ENCODE results near the gene PRR36.

The PRR36 gene

GRCh38 chr19:7833225-7834099 is 40.7 kb downstream of the PRR36 start:
- peak in 1 of 2 experiments; percentile 55 for DNase-seq
- TF ChIP-seq GATA1 (IDR thresholded peaks at IDR 0.05; ENCODE audit: low read depth, low read length) (no peak), POLR2A (IDR thresholded peaks at IDR 0.05; ENCODE audit: low read length) (no peak)

GRCh38 chr19:7832781-7833180 is 41.4 kb downstream of the PRR36 start:
- DNase-seq: no peak
- no peak for TF ChIP-seq GATA1 (IDR thresholded peaks at IDR 0.05; ENCODE audit: low read depth, low read length)
- no peak for TF ChIP-seq POLR2A (IDR thresholded peaks at IDR 0.05; ENCODE audit: low read length)

DNA sequence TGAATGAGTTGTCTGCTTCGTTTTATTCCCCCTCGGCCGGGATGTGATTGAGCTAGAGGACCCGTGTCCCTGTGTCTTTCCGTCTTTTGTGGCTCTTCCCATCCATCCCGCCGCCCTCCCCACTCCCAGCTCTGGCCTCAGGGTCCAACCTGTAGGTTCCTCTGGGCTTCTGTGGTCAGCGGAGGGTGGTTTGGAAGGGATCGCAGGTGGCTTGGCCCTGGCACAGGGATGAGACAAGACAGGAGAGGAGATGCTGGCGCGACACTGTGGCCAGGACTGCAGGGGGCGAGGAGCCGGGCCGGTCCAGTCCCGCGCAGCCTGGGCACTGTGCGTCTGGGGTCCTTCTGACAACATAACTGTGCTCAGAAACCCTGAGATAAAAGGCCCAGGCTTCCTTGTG is 42.2 kb downstream of the PRR36 start:
- no peak for DNase-seq
- TF ChIP-seq POLR2A (IDR thresholded peaks at IDR 0.05; ENCODE audit: low read length) (no peak), GATA1 (IDR thresholded peaks at IDR 0.05; ENCODE audit: low read depth, low read length) (no peak)

DNA sequence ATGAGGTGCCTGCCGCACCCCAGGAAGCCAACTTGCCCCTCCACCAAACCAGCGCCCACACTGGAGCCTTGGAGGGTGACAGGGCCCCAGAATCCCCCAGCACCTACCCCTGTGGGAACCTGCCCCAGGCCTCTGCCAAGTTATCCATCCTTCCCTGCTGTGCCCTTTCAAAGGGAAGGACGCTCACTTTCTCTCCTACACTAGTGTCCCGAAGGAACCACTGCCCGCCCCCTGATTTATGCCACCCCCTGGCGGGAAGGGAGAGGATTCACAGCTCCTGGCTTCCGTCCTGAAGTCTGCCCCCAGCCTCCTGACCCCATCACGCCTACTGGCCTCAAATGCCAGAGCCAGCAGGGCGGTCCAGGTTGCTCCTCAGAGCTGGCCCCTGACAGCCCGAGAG is 42.7 kb downstream of the PRR36 start:
- TF ChIP-seq POLR2A (IDR thresholded peaks at IDR 0.05; ENCODE audit: low read length) (no peak), GATA1 (IDR thresholded peaks at IDR 0.05; ENCODE audit: low read depth, low read length) (no peak)
- DNase-seq: no peak

- no peak for TF ChIP-seq GATA1 (IDR thresholded peaks at IDR 0.05; ENCODE audit: low read depth, low read length)
- no peak for TF ChIP-seq POLR2A (IDR thresholded peaks at IDR 0.05; ENCODE audit: low read length)
- no peak for DNase-seq
Observed at GRCh38 chr19:7830823-7831222, 43.4 kb downstream of the PRR36 start.

GRCh38 chr19:7830272-7830771 is 43.9 kb downstream of the PRR36 start:
- TF ChIP-seq GATA1 (IDR thresholded peaks at IDR 0.05; ENCODE audit: low read depth, low read length): no peak
- TF ChIP-seq POLR2A (IDR thresholded peaks at IDR 0.05; ENCODE audit: low read length): no peak
- no peak for DNase-seq

DNA sequence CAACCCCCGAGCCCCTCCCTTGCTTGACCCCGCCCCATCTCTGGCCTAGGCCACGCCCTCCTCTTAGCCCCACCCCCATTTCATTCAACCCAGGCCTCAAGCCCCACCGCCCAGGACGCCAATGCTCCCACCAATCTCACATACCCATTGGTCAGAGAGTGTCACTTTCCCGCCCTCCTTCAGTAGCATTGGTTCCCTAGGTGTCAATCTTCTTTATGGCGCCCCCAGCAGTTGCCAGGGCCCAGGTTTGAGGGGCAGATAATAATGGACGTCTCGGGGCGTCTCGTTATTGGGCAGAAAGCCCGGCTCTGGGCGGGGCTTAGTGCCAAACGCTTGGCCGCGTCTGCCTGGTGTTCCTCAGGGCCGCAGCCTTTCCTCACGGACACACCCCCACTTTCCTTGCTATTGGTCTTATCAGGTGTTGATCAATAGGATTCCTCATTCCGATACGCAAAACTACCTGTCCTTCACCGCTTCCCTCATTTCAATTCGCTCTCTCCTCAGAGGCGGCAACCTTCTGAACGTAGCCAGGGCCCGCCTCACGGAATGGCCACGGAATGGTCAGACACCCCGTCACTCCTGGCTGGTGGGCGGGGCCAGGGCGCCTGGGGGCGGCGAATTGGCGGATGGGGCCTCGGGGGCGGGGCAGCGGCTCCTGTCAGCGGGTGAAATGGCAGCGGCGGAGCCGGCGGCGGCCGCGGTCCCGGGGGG is 44.5 kb downstream of the PRR36 start, which contains the start of gene EVI5L:
EVI5L (plus strand) TSS at position 658 of the 711 bp plus-strand sequence. CDS start 16,325 bp downstream, outside the sequence.
- DNase-seq: peak; percentile 100
- no peak for TF ChIP-seq GATA1 (IDR thresholded peaks at IDR 0.05; ENCODE audit: low read depth, low read length)
- no peak for TF ChIP-seq POLR2A (IDR thresholded peaks at IDR 0.05; ENCODE audit: low read length)

GRCh38 chr19:7829166-7829520 is 45.0 kb downstream of the PRR36 start:
- TF ChIP-seq POLR2A (IDR thresholded peaks at IDR 0.05; ENCODE audit: low read length): no peak
- TF ChIP-seq GATA1 (IDR thresholded peaks at IDR 0.05; ENCODE audit: low read depth, low read length): no peak
- no peak for DNase-seq

DNA sequence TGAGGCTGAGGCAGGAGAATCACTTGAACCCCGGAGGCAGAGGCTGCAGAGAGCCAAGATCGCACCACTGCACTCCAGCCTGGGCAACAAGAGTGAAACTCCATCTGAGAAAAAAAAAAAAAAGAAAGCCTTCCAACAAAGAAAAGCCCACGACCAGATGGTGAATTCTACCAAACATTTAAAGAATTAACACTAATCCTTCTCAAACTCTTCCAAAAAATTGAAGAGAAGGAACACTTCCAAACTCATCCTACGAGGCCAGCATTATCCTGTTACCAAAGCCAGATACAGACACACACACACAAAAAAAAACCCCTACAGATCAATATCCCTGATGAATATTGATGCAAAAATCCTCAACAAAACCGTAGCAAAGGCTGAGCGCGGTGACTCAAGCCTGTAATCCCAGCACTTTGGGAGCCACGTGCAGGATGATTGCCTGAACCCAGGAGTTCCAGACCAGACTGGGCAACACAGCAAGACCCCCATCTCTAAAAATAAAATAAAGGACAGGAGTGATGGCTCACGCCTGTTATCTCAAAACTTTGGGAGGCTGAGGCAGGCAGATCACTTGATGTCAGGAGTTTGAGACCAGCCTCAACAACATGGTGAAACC is 50.4 kb downstream of the PRR36 start:
- TF ChIP-seq GATA1 (IDR thresholded peaks at IDR 0.05; ENCODE audit: low read depth, low read length) (no peak), POLR2A (IDR thresholded peaks at IDR 0.05; ENCODE audit: low read length) (no peak)
- no peak for DNase-seq

- DNase-seq: no peak
- no peak for TF ChIP-seq POLR2A (IDR thresholded peaks at IDR 0.05; ENCODE audit: low read length)
- TF ChIP-seq GATA1 (IDR thresholded peaks at IDR 0.05; ENCODE audit: low read depth, low read length): no peak
Observed at GRCh38 chr19:7822910-7823515, 51.2 kb downstream of the PRR36 start.

DNA sequence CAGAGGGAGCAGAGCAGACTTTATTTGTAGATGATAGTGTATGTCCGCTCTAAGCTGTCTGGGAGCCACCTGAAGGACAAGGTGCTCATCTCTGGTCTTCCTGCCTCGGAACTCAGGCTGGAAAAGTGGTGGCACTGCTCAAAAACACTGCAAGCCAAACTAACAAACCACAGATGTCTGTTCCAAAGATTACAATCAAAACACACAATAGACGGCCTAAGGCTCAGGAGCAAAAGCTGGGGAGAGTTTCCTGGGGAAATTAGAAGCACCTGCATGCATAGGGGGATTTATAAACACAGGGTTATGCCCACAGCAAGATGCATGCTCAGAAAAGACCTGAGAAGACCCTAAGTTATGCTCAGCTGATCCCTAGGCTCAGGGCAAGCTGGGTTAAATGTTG is 53.6 kb downstream of the PRR36 start:
- DNase-seq: no peak
- no peak for TF ChIP-seq GATA1 (IDR thresholded peaks at IDR 0.05; ENCODE audit: low read depth, low read length)
- TF ChIP-seq POLR2A (IDR thresholded peaks at IDR 0.05; ENCODE audit: low read length): no peak

- no peak for DNase-seq
- TF ChIP-seq POLR2A (IDR thresholded peaks at IDR 0.05; ENCODE audit: low read length) (no peak), GATA1 (IDR thresholded peaks at IDR 0.05; ENCODE audit: low read depth, low read length) (no peak)
Observed at GRCh38 chr19:7819337-7819736, 54.9 kb downstream of the PRR36 start.

DNA sequence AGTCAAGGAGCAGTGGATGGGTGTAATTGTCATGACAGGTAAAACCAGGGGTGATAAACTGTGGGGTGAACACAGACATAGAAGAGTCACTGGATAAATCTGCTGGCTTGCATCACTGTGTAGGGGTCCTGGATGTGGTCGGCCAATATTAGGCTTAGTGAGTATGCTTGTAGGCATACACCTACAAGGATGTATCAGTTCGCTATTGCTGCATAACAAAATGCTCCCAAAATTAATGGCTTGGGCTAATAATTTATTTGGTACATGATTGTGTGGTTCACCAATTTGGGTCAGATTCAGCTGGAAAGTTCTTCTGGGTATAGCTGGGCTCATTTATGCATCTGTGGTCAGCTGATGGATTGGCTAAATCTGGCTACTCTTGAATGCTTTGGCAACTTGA is 55.4 kb downstream of the PRR36 start:
- no peak for DNase-seq
- TF ChIP-seq POLR2A (IDR thresholded peaks at IDR 0.05; ENCODE audit: low read length): no peak
- no peak for TF ChIP-seq GATA1 (IDR thresholded peaks at IDR 0.05; ENCODE audit: low read depth, low read length)

Data from erythroblast (primary cell).